ENCODE results near the gene PRELID3B. TPM values are rescaled to one million over a fixed set of nuclear protein-coding genes. Genes with fewer than 3 reads are reported as not detected.

Gene PRELID3B
- total and polyA plus RNA-seq, 8 donors: 49.6 to 63.1 (median 55.3) TPM

- TF ChIP-seq CTCF (IDR thresholded peaks at IDR 0.05): no peak
- ATAC-seq (peak; percentile 4), DNase-seq (no peak)
- Histone ChIP-seq H3K4me1 (peaks cover 14 to 46% of the 10 kb centered on the region in 2 donors), H3K27ac (peak overlapping the region; percentile 65 to 67), H3K27me3 (no peaks in the 10 kb centered on the region), H3K9me3 (no peaks in the 10 kb centered on the region), H3K36me3 (no peaks in the 10 kb centered on the region), H3K4me3 (no peak overlapping the region)
- intact Hi-C loops (cut with DNase I): no loop called here
Observed at GRCh38 chr20:59010995-59011873, 31.4 kb downstream of the PRELID3B start.

- intact Hi-C loops (cut with DNase I): no loop called here
- TF ChIP-seq CTCF (IDR thresholded peaks at IDR 0.05): no peak
- no peaks in the 10 kb centered on the region for H3K36me3 ChIP-seq
- no peaks in the 10 kb centered on the region for H3K27me3 ChIP-seq
- H3K4me3 ChIP-seq: no peak overlapping the region
- DNase-seq (peak in 2 of 4 donors; percentile 59 to 81), ATAC-seq (peak; percentile 65)
- H3K27ac ChIP-seq: peak overlapping the region; percentile 65 to 67
- H3K9me3 ChIP-seq: no peaks in the 10 kb centered on the region
- H3K4me1 ChIP-seq: peaks cover 21 to 52% of the 10 kb centered on the region in 2 donors
Observed at GRCh38 chr20:59010321-59010994, 32.1 kb downstream of the PRELID3B start.

GRCh38 chr20:59008715-59009336, 33.8 kb downstream of the PRELID3B start:
- H3K9me3 ChIP-seq: no peaks in the 10 kb centered on the region
- no peak for TF ChIP-seq CTCF (IDR thresholded peaks at IDR 0.05)
- ATAC-seq (no peak), DNase-seq (no peak)
- no peak overlapping the region for H3K4me3 ChIP-seq
- peaks cover 0 to 2% of the 10 kb centered on the region in 2 donors for H3K36me3 ChIP-seq
- intact Hi-C loops (cut with DNase I): no loop called here
- H3K27me3 ChIP-seq: no peaks in the 10 kb centered on the region
- peak overlapping the region in 1 of 2 donors; percentile 97 for H3K27ac ChIP-seq
- H3K4me1 ChIP-seq: peaks cover 31 to 69% of the 10 kb centered on the region in 2 donors

GRCh38 chr20:59007665-59008511, 34.7 kb downstream of the PRELID3B start:
- peaks cover 31 to 78% of the 10 kb centered on the region in 2 donors for H3K4me1 ChIP-seq
- DNase-seq (peak in 2 of 4 donors; percentile 81 to 86), ATAC-seq (no peak)
- H3K9me3 ChIP-seq: no peaks in the 10 kb centered on the region
- intact Hi-C loops (cut with DNase I): no loop called here
- no peak for TF ChIP-seq CTCF (IDR thresholded peaks at IDR 0.05)
- no peaks in the 10 kb centered on the region for H3K27me3 ChIP-seq
- H3K27ac ChIP-seq: peak overlapping the region; percentile 84 to 97
- peaks cover 0 to 11% of the 10 kb centered on the region in 2 donors for H3K36me3 ChIP-seq
- H3K4me3 ChIP-seq: peak overlapping the region; percentile 53 to 87
